Spleen (tissue), 7 donors: ENCODE results near the gene BRINP1.

ENCODE experiments used
- CTCF ChIP-seq, 11 experiments: fragments of 200-600 bp in 7 of 11; fragments of 450-650 bp in 4 of 11; sonication (generic) in 4 of 11; IDR thresholded peaks in 8 of 11; conservative IDR thresholded peaks in 3 of 11; 1 replicate in 7 of 11; 2 replicates in 4 of 11; pipeline versions ENCODE4 v1.4.0 to v1.8.0; 2016 to 2021; ENCODE audit warnings: antibody characterized with exemption in 11 of 11, inconsistent platforms in 4 of 11, mild to moderate bottlenecking in 1 of 11
- POLR2AphosphoS5 ChIP-seq, 3 donors: sonication (generic); formaldehyde crosslinking; IDR thresholded peaks; one replicate each; pipeline ENCODE4 v1.5.1; 2017; ENCODE audit warnings: antibody characterized with exemption in 3 of 3
- donor health status: DM: no; HTN: no; CAD: no; lungs with moderate emphysema.
- donor health status: DM: no; HTN: no; CAD: no.
- donor health status: DM: no; HTN: no; CAD: no.

GRCh38 chr9:119148855-119149254 is 220.4 kb downstream of the BRINP1 start:
- TF ChIP-seq CTCF (IDR thresholded peaks at IDR 0.05 in 8 of 11, conservative IDR thresholded peaks at IDR 0.05 in 3 of 11), result no peak
- TF ChIP-seq POLR2AphosphoS5 (IDR thresholded peaks at IDR 0.05), result no peak
